Sigmoid colon (tissue), 7 donors: ENCODE measurements around the gene CSPG5. TPM values are rescaled to one million over a fixed set of nuclear protein-coding genes. Genes with fewer than 3 reads are reported as not detected.

Experiments
- DNase-seq: peaks from one replicate; pipeline ENCODE4 v3.0.0-alpha.2; 2019
- H3K27ac ChIP-seq, 4 donors: fragments of 200-600 bp; sonication (generic); one replicate each; pipeline ENCODE4 v1.5.1; 2016 to 2019; ENCODE audit warnings: mild to moderate bottlenecking in 1 of 4
- H3K27me3 ChIP-seq, 3 donors: fragments of 200-600 bp; sonication (generic); one replicate each; pipeline ENCODE4 v1.5.1; 2019; ENCODE audit warnings: mild to moderate bottlenecking in 1 of 3
- H3K36me3 ChIP-seq, 4 donors: fragments of 200-600 bp; sonication (generic); one replicate each; pipeline ENCODE4 v1.5.1; 2016 to 2019
- H3K4me1 ChIP-seq, 4 donors: fragments of 200-600 bp; sonication (generic); one replicate each; pipeline ENCODE4 v1.5.1; 2017 to 2019
- H3K4me3 ChIP-seq, 4 donors: fragments of 200-600 bp; sonication (generic); one replicate each; pipeline ENCODE4 v1.5.1; 2017 to 2019; ENCODE audit warnings: mild to moderate bottlenecking in 2 of 4, moderate library complexity in 1 of 4
- H3K9me3 ChIP-seq, 4 donors: fragments of 200-600 bp in 3 of 4; sonication (generic) in 3 of 4; one replicate each; pipeline versions ENCODE4 v1.5.1 to v1.6.1; 2013 to 2019
- EP300 ChIP-seq, 4 donors: sonication (generic); formaldehyde crosslinking; IDR thresholded peaks; one replicate each; pipeline ENCODE4 v1.6.1; 2017; ENCODE audit warnings: antibody characterized with exemption in 4 of 4
- POLR2A ChIP-seq, 2 donors: fragments of 450-650 bp; IDR thresholded peaks; one replicate each; pipeline ENCODE4 v1.6.1; 2016; ENCODE audit warnings: antibody characterized with exemption in 2 of 2, mild to moderate bottlenecking in 2 of 2, moderate library complexity in 2 of 2
- POLR2AphosphoS5 ChIP-seq, 4 donors: sonication (generic); formaldehyde crosslinking; IDR thresholded peaks; one replicate each; pipeline ENCODE4 v1.6.1; 2017; ENCODE audit warnings: antibody characterized with exemption in 4 of 4
- WGBS, 2 donors: extraction: QIAGEN DNeasy Blood & Tissue Kit; methylation state at CpG; one replicate each; pipeline ENCODE4 v1.1.7; 2013; 5-methylcytosine and 5-hydroxymethylcytosine counted together
- intact Hi-C: fragments of 100-400 bp; cut with DNase I; formaldehyde crosslinking; loops from one replicate; pipeline ENCODE4 v1.15.1; 2023
- polyA plus RNA-seq, 3 donors: library from polyadenylated mRNA; stranded (reverse); fragments of 200-250 nt; gene quantifications; one replicate each; pipeline ENCODE4 v1.2.3, GENCODE V29; 2013
- total RNA-seq, 4 donors: library from RNA; depleted of rRNA; stranded (reverse); fragments of >200 nt; gene quantifications; one replicate each; pipeline ENCODE4 v1.1.0, GENCODE V29; 2016
- TF ChIP-seq, protein P1 (sequence below), 4 experiments: fragments of 450-650 bp in 3 of 4; fragments of 200-600 bp in 1 of 4; IDR thresholded peaks; one replicate each; pipeline ENCODE4 v1.5.1; 2016 to 2019; ENCODE audit warnings: antibody characterized with exemption in 4 of 4, mild to moderate bottlenecking in 3 of 4, moderate library complexity in 2 of 4
- donor health status: healthy with polysubstance abuse.
- donor health status: Bipolar disorder and iron deficiency.
- donor health status: healthy.

Gene CSPG5
- total and polyA plus RNA-seq, 7 donors: 0.99 to 2.3 (median 1.4) TPM; not detected in 2

GRCh38 chr3:47580481-47580880 lies 1.8 kb upstream of the CSPG5 start:
- intact Hi-C loops: no loop called here
- TF ChIP-seq POLR2A (IDR thresholded peaks at IDR 0.05): no peak
- no peak for TF ChIP-seq EP300 (IDR thresholded peaks at IDR 0.05)
- TF ChIP-seq POLR2AphosphoS5 (IDR thresholded peaks at IDR 0.05): no peak
- TF ChIP-seq, protein P1, sequence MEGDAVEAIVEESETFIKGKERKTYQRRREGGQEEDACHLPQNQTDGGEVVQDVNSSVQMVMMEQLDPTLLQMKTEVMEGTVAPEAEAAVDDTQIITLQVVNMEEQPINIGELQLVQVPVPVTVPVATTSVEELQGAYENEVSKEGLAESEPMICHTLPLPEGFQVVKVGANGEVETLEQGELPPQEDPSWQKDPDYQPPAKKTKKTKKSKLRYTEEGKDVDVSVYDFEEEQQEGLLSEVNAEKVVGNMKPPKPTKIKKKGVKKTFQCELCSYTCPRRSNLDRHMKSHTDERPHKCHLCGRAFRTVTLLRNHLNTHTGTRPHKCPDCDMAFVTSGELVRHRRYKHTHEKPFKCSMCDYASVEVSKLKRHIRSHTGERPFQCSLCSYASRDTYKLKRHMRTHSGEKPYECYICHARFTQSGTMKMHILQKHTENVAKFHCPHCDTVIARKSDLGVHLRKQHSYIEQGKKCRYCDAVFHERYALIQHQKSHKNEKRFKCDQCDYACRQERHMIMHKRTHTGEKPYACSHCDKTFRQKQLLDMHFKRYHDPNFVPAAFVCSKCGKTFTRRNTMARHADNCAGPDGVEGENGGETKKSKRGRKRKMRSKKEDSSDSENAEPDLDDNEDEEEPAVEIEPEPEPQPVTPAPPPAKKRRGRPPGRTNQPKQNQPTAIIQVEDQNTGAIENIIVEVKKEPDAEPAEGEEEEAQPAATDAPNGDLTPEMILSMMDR (IDR thresholded peaks at IDR 0.05): no peak
- Histone ChIP-seq H3K27me3 (peaks cover 0 to 26% (median 0%) of the 10 kb centered on the region in 3 donors), H3K4me1 (peaks cover 0 to 20% (median 16%) of the 10 kb centered on the region in 4 donors), H3K36me3 (peaks cover 0 to 11% (median 2%) of the 10 kb centered on the region in 4 donors), H3K4me3 (no peak overlapping the region), H3K27ac (no peak overlapping the region), H3K9me3 (no peaks in the 10 kb centered on the region)
- WGBS, 2 donors: 70 to 76% methylated on average over 4 of the region's 4 CpGs
- DNase-seq: no peak

DNA sequence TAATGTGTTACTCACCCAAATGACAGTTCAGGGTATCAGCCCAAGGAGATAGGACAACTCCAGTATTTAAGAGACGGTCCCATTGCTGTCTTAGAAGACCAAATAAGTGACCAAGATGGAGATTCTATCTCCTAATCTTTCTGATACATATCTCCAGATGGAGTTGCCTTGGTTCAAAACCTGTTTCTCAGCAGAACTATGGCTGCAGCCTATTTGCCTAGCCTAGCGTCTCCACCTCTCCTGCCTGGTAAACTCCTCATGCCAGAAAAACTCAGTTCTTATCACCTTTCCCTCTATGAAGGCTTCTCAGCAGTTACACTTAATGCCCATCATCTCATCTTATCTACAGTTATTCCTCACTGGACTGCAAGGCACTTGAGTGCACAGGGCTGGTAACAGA lies 1.2 kb upstream of the CSPG5 start:
- Histone ChIP-seq H3K27me3 (peaks cover 0 to 26% (median 0%) of the 10 kb centered on the region in 3 donors), H3K36me3 (peaks cover 0 to 5% (median 1%) of the 10 kb centered on the region in 4 donors), H3K27ac (no peak overlapping the region), H3K4me1 (peaks cover 0 to 20% (median 16%) of the 10 kb centered on the region in 4 donors), H3K4me3 (no peak overlapping the region), H3K9me3 (no peaks in the 10 kb centered on the region)
- 92 to 93% methylated on average over 2 of the region's 2 CpGs for whole genome bisulfite sequencing, 2 donors
- intact Hi-C loops: loop anchor here (10.0 kb wide), 1 partner anchor 55 kb away; no protein-coding TSS in a partner anchor
- TF ChIP-seq POLR2A (IDR thresholded peaks at IDR 0.05) (no peak), POLR2AphosphoS5 (IDR thresholded peaks at IDR 0.05) (no peak), EP300 (IDR thresholded peaks at IDR 0.05) (no peak)
- TF ChIP-seq, protein P1 (IDR thresholded peaks at IDR 0.05): no peak
- DNase-seq: no peak

- 1% methylated on average over 57 of the region's 57 CpGs for whole genome bisulfite sequencing, 2 donors
- intact Hi-C loops: loop anchor here (10.0 kb wide), 1 partner anchor 53 kb away; no protein-coding TSS in a partner anchor
- H3K9me3 ChIP-seq: no peaks in the 10 kb centered on the region
- peaks cover 0 to 26% (median 0%) of the 10 kb centered on the region in 3 donors for H3K27me3 ChIP-seq
- peak overlapping the region in 1 of 4 donors; percentile 43 for H3K27ac ChIP-seq
- no peak for DNase-seq
- peaks cover 0 to 20% (median 16%) of the 10 kb centered on the region in 4 donors for H3K4me1 ChIP-seq
- peak overlapping the region; percentile 39 to 76 (median 68) for H3K4me3 ChIP-seq
- no peak for TF ChIP-seq POLR2AphosphoS5 (IDR thresholded peaks at IDR 0.05)
- no peak for TF ChIP-seq POLR2A (IDR thresholded peaks at IDR 0.05)
- TF ChIP-seq, protein P1 (IDR thresholded peaks at IDR 0.05): no peak
- TF ChIP-seq EP300 (IDR thresholded peaks at IDR 0.05): no peak
- H3K36me3 ChIP-seq: no peaks in the 10 kb centered on the region
Measured at GRCh38 chr3:47578119-47578632, 489 bp downstream of the CSPG5 start.

GRCh38 chr3:47577583-47578118 lies 1.0 kb downstream of the CSPG5 start:
- no peaks in the 10 kb centered on the region for H3K9me3 ChIP-seq
- TF ChIP-seq POLR2AphosphoS5 (IDR thresholded peaks at IDR 0.05) (no peak), POLR2A (IDR thresholded peaks at IDR 0.05) (no peak), EP300 (IDR thresholded peaks at IDR 0.05) (no peak)
- TF ChIP-seq, protein P1 (IDR thresholded peaks at IDR 0.05): no peak
- H3K27ac ChIP-seq: peak overlapping the region in 1 of 4 donors; percentile 43
- no peaks in the 10 kb centered on the region for H3K36me3 ChIP-seq
- peak overlapping the region; percentile 39 to 76 (median 68) for H3K4me3 ChIP-seq
- peaks cover 0 to 20% (median 16%) of the 10 kb centered on the region in 4 donors for H3K4me1 ChIP-seq
- H3K27me3 ChIP-seq: peaks cover 0 to 26% (median 0%) of the 10 kb centered on the region in 3 donors
- no peak for DNase-seq
- intact Hi-C loops: loop anchor here (10.0 kb wide), 1 partner anchor 53 kb away; no protein-coding TSS in a partner anchor
- WGBS, 2 donors: 4 to 6% methylated on average over 49 of the region's 49 CpGs
